ENCODE measurements around the gene POLR1H. TPM values are rescaled to one million over a fixed set of nuclear protein-coding genes. Genes with fewer than 3 reads are reported as not detected.
A peak's percentile ranks its signal among the peaks of the same experiment; 100 is the strongest.

Gene POLR1H
- total RNA-seq, 1 experiment from 2014 or later, result 31.9 TPM

DNA sequence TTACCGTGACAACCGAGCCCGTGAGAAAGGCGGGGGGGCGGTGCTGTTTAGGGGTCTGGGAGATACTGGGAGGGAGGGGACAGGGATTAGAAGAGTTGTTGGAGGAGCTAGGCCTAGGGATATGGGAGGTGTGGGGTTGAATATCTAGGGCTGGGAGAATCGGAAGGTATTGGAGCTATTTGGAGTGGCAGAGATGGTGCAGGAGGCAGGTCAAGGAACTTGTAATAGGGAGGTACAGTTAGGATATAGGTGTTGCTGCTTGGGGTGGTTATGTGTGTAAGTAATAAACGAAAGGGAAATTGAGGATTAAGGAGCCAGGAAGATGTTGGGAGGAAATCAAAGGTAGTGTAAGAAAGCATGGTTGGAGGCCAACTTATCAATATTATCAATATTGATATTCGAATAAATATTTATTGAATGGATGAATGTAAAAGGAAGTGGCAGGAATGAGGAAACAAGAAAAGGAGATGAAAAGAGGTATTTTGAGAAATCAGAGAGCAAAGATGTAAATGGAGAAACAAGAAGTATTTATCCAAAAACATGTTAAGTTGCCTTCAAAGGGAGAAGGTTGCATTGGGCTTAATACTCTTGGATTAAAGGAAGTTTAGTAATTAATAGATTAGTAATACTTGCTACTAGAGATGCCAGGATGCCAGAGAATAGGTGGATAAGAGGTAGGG, 6.5 kb downstream of the POLR1H start:
- Histone ChIP-seq H2BK15ac (ENCODE audit: low read depth, low read length) (no peak overlapping the region), H2AFZ (ENCODE audit: low read length) (no peak overlapping the region), H3K4me1 (ENCODE audit: insufficient read depth, low read length) (no peaks in the 10 kb centered on the region), H2BK5ac (ENCODE audit: insufficient read length, low read length) (no peak overlapping the region), H3K79me1 (ENCODE audit: insufficient read depth, low read depth, low read length, poor library complexity, severe bottlenecking) (no peaks in the 10 kb centered on the region), H3K23me2 (ENCODE audit: insufficient read length, low read depth, low read length, poor library complexity, severe bottlenecking) (peaks cover 20% of the 10 kb centered on the region), H2BK20ac (ENCODE audit: low read depth, low read length, poor library complexity, severe bottlenecking) (no peak overlapping the region), H3K4ac (ENCODE audit: low read depth, low read length) (no peak overlapping the region), H3K27ac (ENCODE audit: insufficient read length, low read depth, low read length) (no peak overlapping the region), H3K18ac (ENCODE audit: insufficient read length, low read depth, low read length) (no peak overlapping the region), H3T11ph (ENCODE audit: low read length) (no peak overlapping the region), H3K14ac (ENCODE audit: insufficient read depth, low read length) (no peak overlapping the region), H2AK5ac (ENCODE audit: insufficient read length, low read length) (no peak overlapping the region), H3K27me3 (ENCODE audit: insufficient read depth, low read length) (peaks cover 19% of the 10 kb centered on the region), H3K9ac (ENCODE audit: extremely low read depth, insufficient read length, low read length) (peak overlapping the region; percentile 48), H3K4me2 (ENCODE audit: insufficient read depth, insufficient read length, low read length) (peak overlapping the region; percentile 98), H4K5ac (ENCODE audit: insufficient read length, low read depth, low read length) (no peak overlapping the region), H2BK120ac (ENCODE audit: low read depth, low read length, poor library complexity, severe bottlenecking) (no peak overlapping the region), H4K91ac (ENCODE audit: insufficient read length, low read depth, low read length) (no peak overlapping the region), H3K23ac (ENCODE audit: insufficient read length, low read depth, low read length) (no peak overlapping the region), H3K9me3 (ENCODE audit: control insufficient read depth, low read depth, low read length) (no peaks in the 10 kb centered on the region), H2BK12ac (ENCODE audit: insufficient read length, low read depth, low read length) (no peak overlapping the region), H4K20me1 (ENCODE audit: control insufficient read depth, insufficient read depth, insufficient read length) (no peaks in the 10 kb centered on the region), H3K79me2 (ENCODE audit: insufficient read depth, low read length) (no peaks in the 10 kb centered on the region), H3K56ac (ENCODE audit: insufficient read length, low read depth, low read length) (no peak overlapping the region), H4K8ac (replicated peaks; ENCODE audit: insufficient read length, low read depth, low read length) (no peak overlapping the region)
- Mint-ChIP-seq H3K27me3 (ENCODE audit: low read depth) (peaks cover 36% of the 10 kb centered on the region), H3K9me3 (peaks cover 0 to 3% of the 10 kb centered on the region in 2 experiments; a peak in 3 of 5 replicates), H3K36me3 (ENCODE audit: insufficient read depth in 1 of 3, low read depth in 3 of 3) (peaks cover 9 to 27% (median 19%) of the 10 kb centered on the region in 3 experiments), H3K4me3 (peak overlapping the region; percentile 91 to 92), H3K27ac (peak overlapping the region; percentile 63 to 98 (median 86); a peak in 5 of 7 replicates), H3K4me1 (peaks cover 28% of the 10 kb centered on the region in 2 experiments)
- DNase-seq, result peak; percentile 92
- TF ChIP-seq, protein P1, sequence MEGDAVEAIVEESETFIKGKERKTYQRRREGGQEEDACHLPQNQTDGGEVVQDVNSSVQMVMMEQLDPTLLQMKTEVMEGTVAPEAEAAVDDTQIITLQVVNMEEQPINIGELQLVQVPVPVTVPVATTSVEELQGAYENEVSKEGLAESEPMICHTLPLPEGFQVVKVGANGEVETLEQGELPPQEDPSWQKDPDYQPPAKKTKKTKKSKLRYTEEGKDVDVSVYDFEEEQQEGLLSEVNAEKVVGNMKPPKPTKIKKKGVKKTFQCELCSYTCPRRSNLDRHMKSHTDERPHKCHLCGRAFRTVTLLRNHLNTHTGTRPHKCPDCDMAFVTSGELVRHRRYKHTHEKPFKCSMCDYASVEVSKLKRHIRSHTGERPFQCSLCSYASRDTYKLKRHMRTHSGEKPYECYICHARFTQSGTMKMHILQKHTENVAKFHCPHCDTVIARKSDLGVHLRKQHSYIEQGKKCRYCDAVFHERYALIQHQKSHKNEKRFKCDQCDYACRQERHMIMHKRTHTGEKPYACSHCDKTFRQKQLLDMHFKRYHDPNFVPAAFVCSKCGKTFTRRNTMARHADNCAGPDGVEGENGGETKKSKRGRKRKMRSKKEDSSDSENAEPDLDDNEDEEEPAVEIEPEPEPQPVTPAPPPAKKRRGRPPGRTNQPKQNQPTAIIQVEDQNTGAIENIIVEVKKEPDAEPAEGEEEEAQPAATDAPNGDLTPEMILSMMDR (conservative IDR thresholded peaks at IDR 0.05), result no peak
- 100% methylated on average over 2 of the region's 8 CpGs for WGBS (ENCODE audit: extremely low coverage, insufficient read length, low lambda C conversion rate)

Measured in H9 (cell line).